ENCODE results near the gene LEFTY1.

Gene LEFTY1

DNA sequence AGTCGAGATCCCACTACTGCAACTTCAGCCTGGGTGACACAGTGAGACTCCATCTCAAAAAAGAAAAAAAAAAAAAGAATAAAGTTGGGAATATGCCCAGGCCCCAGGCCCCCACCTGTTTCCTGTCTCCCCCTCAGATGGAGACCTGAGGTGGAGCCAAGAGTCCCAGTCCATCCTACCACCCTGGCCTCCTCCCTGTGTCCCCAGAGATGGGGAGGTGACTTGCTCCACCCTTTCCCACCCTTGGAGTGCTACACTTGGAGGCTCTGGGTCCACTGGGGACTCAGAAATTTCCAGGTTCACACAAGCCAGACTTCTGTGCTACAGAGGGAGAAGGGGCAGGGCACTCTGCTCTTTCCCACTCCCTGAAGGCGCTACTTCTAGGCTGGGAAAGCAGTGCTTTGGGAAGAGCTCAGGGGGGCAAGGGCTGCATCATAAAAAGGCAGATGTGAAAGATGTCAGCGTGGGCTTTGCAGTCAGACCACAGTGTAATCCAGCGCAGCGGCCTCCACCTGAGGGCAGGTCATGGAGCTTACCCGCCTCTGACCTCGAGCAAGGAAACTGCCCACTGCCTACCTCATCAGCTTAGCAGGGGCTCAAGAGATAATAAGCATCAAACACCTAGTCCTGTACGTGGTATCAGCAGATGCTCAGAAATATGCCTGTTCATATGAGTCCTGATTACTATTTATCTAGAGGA is 20.2 kb downstream of the LEFTY1 start:
- H3K79me2 ChIP-seq (ENCODE audit: low read length), result no peaks in the 10 kb centered on the region
- no peaks in the 10 kb centered on the region for H4K20me1 ChIP-seq (ENCODE audit: insufficient read depth, low read length)
- peaks cover 37% of the 10 kb centered on the region for H3K36me3 ChIP-seq (replicated peaks; ENCODE audit: low read depth, low read length)
- no peak overlapping the region for H3K4me2 ChIP-seq (ENCODE audit: low read length)
- no peak overlapping the region for H2AFZ ChIP-seq (ENCODE audit: low read depth, low read length)
- no peaks in the 10 kb centered on the region for H3K9me3 ChIP-seq (ENCODE audit: insufficient read depth, low read length)
- TF ChIP-seq EZH2phosphoT487 (IDR thresholded peaks at IDR 0.05; ENCODE audit: low read depth), result no peak
- TF ChIP-seq, protein P1, sequence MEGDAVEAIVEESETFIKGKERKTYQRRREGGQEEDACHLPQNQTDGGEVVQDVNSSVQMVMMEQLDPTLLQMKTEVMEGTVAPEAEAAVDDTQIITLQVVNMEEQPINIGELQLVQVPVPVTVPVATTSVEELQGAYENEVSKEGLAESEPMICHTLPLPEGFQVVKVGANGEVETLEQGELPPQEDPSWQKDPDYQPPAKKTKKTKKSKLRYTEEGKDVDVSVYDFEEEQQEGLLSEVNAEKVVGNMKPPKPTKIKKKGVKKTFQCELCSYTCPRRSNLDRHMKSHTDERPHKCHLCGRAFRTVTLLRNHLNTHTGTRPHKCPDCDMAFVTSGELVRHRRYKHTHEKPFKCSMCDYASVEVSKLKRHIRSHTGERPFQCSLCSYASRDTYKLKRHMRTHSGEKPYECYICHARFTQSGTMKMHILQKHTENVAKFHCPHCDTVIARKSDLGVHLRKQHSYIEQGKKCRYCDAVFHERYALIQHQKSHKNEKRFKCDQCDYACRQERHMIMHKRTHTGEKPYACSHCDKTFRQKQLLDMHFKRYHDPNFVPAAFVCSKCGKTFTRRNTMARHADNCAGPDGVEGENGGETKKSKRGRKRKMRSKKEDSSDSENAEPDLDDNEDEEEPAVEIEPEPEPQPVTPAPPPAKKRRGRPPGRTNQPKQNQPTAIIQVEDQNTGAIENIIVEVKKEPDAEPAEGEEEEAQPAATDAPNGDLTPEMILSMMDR (IDR thresholded peaks at IDR 0.05; ENCODE audit: low read depth, low read length), result no peak
- no peaks in the 10 kb centered on the region for H3K27me3 ChIP-seq (ENCODE audit: low read depth, low read length)
- no peak overlapping the region for H3K27ac ChIP-seq (ENCODE audit: low read length)
- no peak overlapping the region for H3K9ac ChIP-seq (ENCODE audit: low read length)
- H3K4me3 ChIP-seq (ENCODE audit: low read length), result no peak overlapping the region
- H3K4me1 ChIP-seq (ENCODE audit: low read length), result peaks cover 9% of the 10 kb centered on the region

GRCh38 chr1:225866981-225867380 is 22.0 kb downstream of the LEFTY1 start:
- Histone ChIP-seq H3K9me3 (ENCODE audit: insufficient read depth, low read length) (no peaks in the 10 kb centered on the region), H3K36me3 (replicated peaks; ENCODE audit: low read depth, low read length) (peaks cover 39% of the 10 kb centered on the region), H3K79me2 (ENCODE audit: low read length) (no peaks in the 10 kb centered on the region), H3K27me3 (ENCODE audit: low read depth, low read length) (no peaks in the 10 kb centered on the region), H4K20me1 (ENCODE audit: insufficient read depth, low read length) (no peaks in the 10 kb centered on the region), H3K27ac (ENCODE audit: low read length) (no peak overlapping the region), H3K9ac (ENCODE audit: low read length) (no peak overlapping the region), H3K4me2 (ENCODE audit: low read length) (no peak overlapping the region), H2AFZ (ENCODE audit: low read depth, low read length) (no peak overlapping the region), H3K4me3 (ENCODE audit: low read length) (no peak overlapping the region), H3K4me1 (ENCODE audit: low read length) (peaks cover 9% of the 10 kb centered on the region)
- TF ChIP-seq EZH2phosphoT487 (IDR thresholded peaks at IDR 0.05; ENCODE audit: low read depth), result no peak
- TF ChIP-seq, protein P1 (IDR thresholded peaks at IDR 0.05; ENCODE audit: low read depth, low read length), result no peak

GRCh38 chr1:225866061-225866837 is 22.7 kb downstream of the LEFTY1 start:
- Histone ChIP-seq H3K36me3 (replicated peaks; ENCODE audit: low read depth, low read length) (peaks cover 37% of the 10 kb centered on the region), H3K4me1 (ENCODE audit: low read length) (peaks cover 9% of the 10 kb centered on the region), H4K20me1 (ENCODE audit: insufficient read depth, low read length) (no peaks in the 10 kb centered on the region), H3K9ac (ENCODE audit: low read length) (no peak overlapping the region), H2AFZ (ENCODE audit: low read depth, low read length) (no peak overlapping the region), H3K4me3 (ENCODE audit: low read length) (no peak overlapping the region), H3K9me3 (ENCODE audit: insufficient read depth, low read length) (no peaks in the 10 kb centered on the region), H3K4me2 (ENCODE audit: low read length) (no peak overlapping the region), H3K79me2 (ENCODE audit: low read length) (no peaks in the 10 kb centered on the region), H3K27ac (ENCODE audit: low read length) (no peak overlapping the region), H3K27me3 (ENCODE audit: low read depth, low read length) (no peaks in the 10 kb centered on the region)
- TF ChIP-seq, protein P1 (IDR thresholded peaks at IDR 0.05; ENCODE audit: low read depth, low read length), result no peak
- TF ChIP-seq EZH2phosphoT487 (IDR thresholded peaks at IDR 0.05; ENCODE audit: low read depth), result no peak

- no peaks in the 10 kb centered on the region for H4K20me1 ChIP-seq (ENCODE audit: insufficient read depth, low read length)
- H3K27me3 ChIP-seq (ENCODE audit: low read depth, low read length), result no peaks in the 10 kb centered on the region
- no peak overlapping the region for H3K4me3 ChIP-seq (ENCODE audit: low read length)
- no peak for TF ChIP-seq EZH2phosphoT487 (IDR thresholded peaks at IDR 0.05; ENCODE audit: low read depth)
- TF ChIP-seq, protein P1 (IDR thresholded peaks at IDR 0.05; ENCODE audit: low read depth, low read length), result no peak
- no peaks in the 10 kb centered on the region for H3K9me3 ChIP-seq (ENCODE audit: insufficient read depth, low read length)
- H3K4me2 ChIP-seq (ENCODE audit: low read length), result no peak overlapping the region
- no peak overlapping the region for H2AFZ ChIP-seq (ENCODE audit: low read depth, low read length)
- peaks cover 36% of the 10 kb centered on the region for H3K36me3 ChIP-seq (replicated peaks; ENCODE audit: low read depth, low read length)
- peaks cover 9% of the 10 kb centered on the region for H3K4me1 ChIP-seq (ENCODE audit: low read length)
- no peak overlapping the region for H3K9ac ChIP-seq (ENCODE audit: low read length)
- no peaks in the 10 kb centered on the region for H3K79me2 ChIP-seq (ENCODE audit: low read length)
- no peak overlapping the region for H3K27ac ChIP-seq (ENCODE audit: low read length)
These were observed 23.4 kb downstream of the LEFTY1 start for GRCh38 chr1:225865514-225865913.
